ENCODE data around the gene RNF123. TPM values are rescaled to one million over a fixed set of nuclear protein-coding genes. Genes with fewer than 3 reads are reported as not detected.

The RNF123 gene
- total and polyA plus RNA-seq, 2 experiments from 2014 or later, result 14.6 to 32.5 TPM

GRCh38 chr3:49649576-49649975, 39.8 kb upstream of the RNF123 start (continued):
- TF ChIP-seq ZNF462 (CRISPR knock-in tag; IDR thresholded peaks at IDR 0.05) (no peak), ZNF114 (CRISPR knock-in tag; IDR thresholded peaks at IDR 0.05) (no peak), JUNB (IDR thresholded peaks at IDR 0.05; ENCODE audit: unreplicated experiment) (no peak), EZH2 (IDR thresholded peaks at IDR 0.05; ENCODE audit: low read depth, unreplicated experiment) (no peak), NANOG (IDR thresholded peaks at IDR 0.05; ENCODE audit: borderline replicate concordance) (no peak), STAT1 (IDR thresholded peaks at IDR 0.05; ENCODE audit: unreplicated experiment) (no peak)
- TF ChIP-seq, protein P1, sequence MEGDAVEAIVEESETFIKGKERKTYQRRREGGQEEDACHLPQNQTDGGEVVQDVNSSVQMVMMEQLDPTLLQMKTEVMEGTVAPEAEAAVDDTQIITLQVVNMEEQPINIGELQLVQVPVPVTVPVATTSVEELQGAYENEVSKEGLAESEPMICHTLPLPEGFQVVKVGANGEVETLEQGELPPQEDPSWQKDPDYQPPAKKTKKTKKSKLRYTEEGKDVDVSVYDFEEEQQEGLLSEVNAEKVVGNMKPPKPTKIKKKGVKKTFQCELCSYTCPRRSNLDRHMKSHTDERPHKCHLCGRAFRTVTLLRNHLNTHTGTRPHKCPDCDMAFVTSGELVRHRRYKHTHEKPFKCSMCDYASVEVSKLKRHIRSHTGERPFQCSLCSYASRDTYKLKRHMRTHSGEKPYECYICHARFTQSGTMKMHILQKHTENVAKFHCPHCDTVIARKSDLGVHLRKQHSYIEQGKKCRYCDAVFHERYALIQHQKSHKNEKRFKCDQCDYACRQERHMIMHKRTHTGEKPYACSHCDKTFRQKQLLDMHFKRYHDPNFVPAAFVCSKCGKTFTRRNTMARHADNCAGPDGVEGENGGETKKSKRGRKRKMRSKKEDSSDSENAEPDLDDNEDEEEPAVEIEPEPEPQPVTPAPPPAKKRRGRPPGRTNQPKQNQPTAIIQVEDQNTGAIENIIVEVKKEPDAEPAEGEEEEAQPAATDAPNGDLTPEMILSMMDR (conservative IDR thresholded peaks at IDR 0.05; ENCODE audit: low read depth in 2 of 2), result no peak

DNA sequence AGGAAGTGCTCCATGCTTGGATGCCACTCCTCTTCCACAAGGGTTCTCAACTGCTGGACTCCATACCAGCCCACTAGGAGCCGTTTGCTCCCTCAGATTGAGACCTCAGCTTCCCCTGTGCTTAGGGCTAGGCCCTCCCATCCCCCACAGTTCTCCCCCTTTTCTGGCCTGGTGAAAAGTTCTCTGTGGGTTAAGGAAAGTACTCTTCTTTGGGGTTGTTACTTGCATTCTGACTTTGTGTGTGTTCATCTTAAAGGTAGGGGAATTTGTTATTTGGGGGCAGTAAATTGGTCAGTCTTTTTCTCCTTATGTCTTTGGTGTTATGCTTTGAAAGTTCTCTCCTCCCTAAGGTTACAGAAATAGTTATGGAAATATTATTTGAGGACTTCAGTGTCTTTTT, 39.2 kb upstream of the RNF123 start:
- no peaks in the 10 kb centered on the region; the same call in 2 of the 3 replicates for H3K36me3 Mint-ChIP-seq (ENCODE audit: low read depth)
- TF ChIP-seq, protein P1 (conservative IDR thresholded peaks at IDR 0.05; ENCODE audit: low read depth in 2 of 2), result no peak
- no peak for TF ChIP-seq ZNF114 (CRISPR knock-in tag; IDR thresholded peaks at IDR 0.05)
- no peak for TF ChIP-seq ZNF331 (CRISPR knock-in tag; IDR thresholded peaks at IDR 0.05; ENCODE audit: low read depth)
- no peak for TF ChIP-seq POLR2AphosphoS5 (IDR thresholded peaks at IDR 0.05; ENCODE audit: low read depth)
- TF ChIP-seq, protein P2, sequence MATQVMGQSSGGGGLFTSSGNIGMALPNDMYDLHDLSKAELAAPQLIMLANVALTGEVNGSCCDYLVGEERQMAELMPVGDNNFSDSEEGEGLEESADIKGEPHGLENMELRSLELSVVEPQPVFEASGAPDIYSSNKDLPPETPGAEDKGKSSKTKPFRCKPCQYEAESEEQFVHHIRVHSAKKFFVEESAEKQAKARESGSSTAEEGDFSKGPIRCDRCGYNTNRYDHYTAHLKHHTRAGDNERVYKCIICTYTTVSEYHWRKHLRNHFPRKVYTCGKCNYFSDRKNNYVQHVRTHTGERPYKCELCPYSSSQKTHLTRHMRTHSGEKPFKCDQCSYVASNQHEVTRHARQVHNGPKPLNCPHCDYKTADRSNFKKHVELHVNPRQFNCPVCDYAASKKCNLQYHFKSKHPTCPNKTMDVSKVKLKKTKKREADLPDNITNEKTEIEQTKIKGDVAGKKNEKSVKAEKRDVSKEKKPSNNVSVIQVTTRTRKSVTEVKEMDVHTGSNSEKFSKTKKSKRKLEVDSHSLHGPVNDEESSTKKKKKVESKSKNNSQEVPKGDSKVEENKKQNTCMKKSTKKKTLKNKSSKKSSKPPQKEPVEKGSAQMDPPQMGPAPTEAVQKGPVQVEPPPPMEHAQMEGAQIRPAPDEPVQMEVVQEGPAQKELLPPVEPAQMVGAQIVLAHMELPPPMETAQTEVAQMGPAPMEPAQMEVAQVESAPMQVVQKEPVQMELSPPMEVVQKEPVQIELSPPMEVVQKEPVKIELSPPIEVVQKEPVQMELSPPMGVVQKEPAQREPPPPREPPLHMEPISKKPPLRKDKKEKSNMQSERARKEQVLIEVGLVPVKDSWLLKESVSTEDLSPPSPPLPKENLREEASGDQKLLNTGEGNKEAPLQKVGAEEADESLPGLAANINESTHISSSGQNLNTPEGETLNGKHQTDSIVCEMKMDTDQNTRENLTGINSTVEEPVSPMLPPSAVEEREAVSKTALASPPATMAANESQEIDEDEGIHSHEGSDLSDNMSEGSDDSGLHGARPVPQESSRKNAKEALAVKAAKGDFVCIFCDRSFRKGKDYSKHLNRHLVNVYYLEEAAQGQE (IDR thresholded peaks at IDR 0.05; ENCODE audit: unreplicated experiment), result no peak
- no peak for TF ChIP-seq CREB1 (CRISPR knock-in tag; IDR thresholded peaks at IDR 0.05; ENCODE audit: low read depth)

More for the DNA sequence above, 39.2 kb upstream of the RNF123 start:
- H3K27me3 ChIP-seq (ENCODE audit: insufficient read depth), result no peaks in the 10 kb centered on the region
- H3K27ac Mint-ChIP-seq, result no peak overlapping the region
- DNase-seq (ENCODE audit: low spot score) (no peak), ATAC-seq (no peak)
- no peak overlapping the region for H3K4me2 ChIP-seq
- H3K27me3 Mint-ChIP-seq (ENCODE audit: insufficient read depth, low read depth, poor library complexity), result peaks cover 14% of the 10 kb centered on the region
- H3K4me1 ChIP-seq (ENCODE audit: insufficient read depth), result no peaks in the 10 kb centered on the region
- H3K9me2 ChIP-seq (ENCODE audit: insufficient read depth), result no peaks in the 10 kb centered on the region
- no peak overlapping the region for H2AFZ ChIP-seq
- peaks cover 4% of the 10 kb centered on the region; the same call in 1 of the 3 replicates for H3K4me1 Mint-ChIP-seq
- H3K27ac ChIP-seq (ENCODE audit: low read depth), result no peak overlapping the region
- H3K4me3 ChIP-seq, result no peak overlapping the region
- H3K36me3 ChIP-seq (ENCODE audit: insufficient read depth), result no peaks in the 10 kb centered on the region
- no peaks in the 10 kb centered on the region for H3K9me3 Mint-ChIP-seq
- H3K4me3 Mint-ChIP-seq, result no peak overlapping the region
- H3F3A ChIP-seq (replicated peaks; ENCODE audit: low read depth), result no peaks in the 10 kb centered on the region
- H4K20me1 ChIP-seq (replicated peaks; ENCODE audit: insufficient read depth), result no peaks in the 10 kb centered on the region
- H3K79me2 ChIP-seq (replicated peaks; ENCODE audit: insufficient read depth), result no peaks in the 10 kb centered on the region

All from GM23338 (cell line).